ENCODE data around the gene SEMA3E. TPM values are rescaled to one million over a fixed set of nuclear protein-coding genes. Genes with fewer than 3 reads are reported as not detected.
"Not testable (repeated sequence)": the region's sequence is repeated elsewhere in the genome, so short reads cannot be mapped to it uniquely, and the experiment has no call there.

SEMA3E gene
- total RNA-seq, 1 donor from 2014 or later: 0.27 TPM

DNA sequence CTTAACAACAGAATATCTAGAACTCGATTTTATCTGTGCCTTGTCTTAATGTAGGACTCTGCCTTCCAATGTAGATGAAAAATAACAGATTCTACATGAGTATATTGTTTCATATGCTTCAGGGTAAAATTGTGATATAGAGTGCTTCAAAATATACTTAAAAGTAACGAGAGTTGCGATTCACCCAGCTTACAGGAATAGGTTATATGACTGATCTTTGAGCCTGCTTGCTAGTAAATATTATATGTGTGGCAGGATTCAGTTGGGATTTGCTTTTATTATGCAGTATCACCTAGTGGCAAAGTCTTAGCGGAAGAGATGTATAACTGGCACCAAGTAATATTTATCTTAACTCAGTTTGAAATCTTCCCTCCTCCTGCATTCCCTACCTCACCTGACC, 183.3 kb downstream of the SEMA3E start:
- no peak for DNase-seq
- no peaks in the 10 kb centered on the region for H3K36me3 ChIP-seq
- intact Hi-C loops (cut with micrococcal nuclease): no loop called here
- H3K4me3 ChIP-seq: no peak overlapping the region
- TF ChIP-seq, protein P1, sequence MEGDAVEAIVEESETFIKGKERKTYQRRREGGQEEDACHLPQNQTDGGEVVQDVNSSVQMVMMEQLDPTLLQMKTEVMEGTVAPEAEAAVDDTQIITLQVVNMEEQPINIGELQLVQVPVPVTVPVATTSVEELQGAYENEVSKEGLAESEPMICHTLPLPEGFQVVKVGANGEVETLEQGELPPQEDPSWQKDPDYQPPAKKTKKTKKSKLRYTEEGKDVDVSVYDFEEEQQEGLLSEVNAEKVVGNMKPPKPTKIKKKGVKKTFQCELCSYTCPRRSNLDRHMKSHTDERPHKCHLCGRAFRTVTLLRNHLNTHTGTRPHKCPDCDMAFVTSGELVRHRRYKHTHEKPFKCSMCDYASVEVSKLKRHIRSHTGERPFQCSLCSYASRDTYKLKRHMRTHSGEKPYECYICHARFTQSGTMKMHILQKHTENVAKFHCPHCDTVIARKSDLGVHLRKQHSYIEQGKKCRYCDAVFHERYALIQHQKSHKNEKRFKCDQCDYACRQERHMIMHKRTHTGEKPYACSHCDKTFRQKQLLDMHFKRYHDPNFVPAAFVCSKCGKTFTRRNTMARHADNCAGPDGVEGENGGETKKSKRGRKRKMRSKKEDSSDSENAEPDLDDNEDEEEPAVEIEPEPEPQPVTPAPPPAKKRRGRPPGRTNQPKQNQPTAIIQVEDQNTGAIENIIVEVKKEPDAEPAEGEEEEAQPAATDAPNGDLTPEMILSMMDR (IDR thresholded peaks at IDR 0.05; ENCODE audit: borderline replicate concordance): no peak
- no peak overlapping the region for H3K27ac ChIP-seq (replicated peaks)
- no peaks in the 10 kb centered on the region for H3K9me3 ChIP-seq (replicated peaks)
- peaks cover 4% of the 10 kb centered on the region for H3K4me1 ChIP-seq
- no peaks in the 10 kb centered on the region for H3K27me3 ChIP-seq (ENCODE audit: low read depth)

DNA sequence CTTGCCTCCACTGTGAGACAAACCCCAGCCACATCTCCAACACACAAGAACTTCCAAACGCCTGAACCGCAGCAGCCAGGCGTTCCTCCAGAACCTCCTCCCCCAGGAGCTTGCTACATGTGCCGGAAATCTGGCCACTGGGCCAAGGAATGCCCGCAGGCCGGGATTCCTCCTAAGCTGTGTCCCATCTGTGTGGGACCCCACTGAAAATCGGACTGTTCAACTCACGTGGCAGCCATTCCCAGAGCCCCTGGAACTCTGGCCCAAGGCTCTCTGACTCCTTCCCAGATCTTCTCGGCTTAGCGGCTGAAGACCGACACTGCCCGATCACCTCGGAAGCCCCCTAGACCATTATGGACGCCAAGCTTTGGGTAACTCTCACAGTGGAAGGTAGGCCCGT, 187.1 kb downstream of the SEMA3E start:
- intact Hi-C loops (cut with micrococcal nuclease); DNase-seq; H3K9me3 ChIP-seq (replicated peaks); H3K4me1 ChIP-seq; H3K27me3 ChIP-seq (ENCODE audit: low read depth); H3K36me3 ChIP-seq; H3K27ac ChIP-seq (replicated peaks); H3K4me3 ChIP-seq: not testable (repeated sequence)

DNA sequence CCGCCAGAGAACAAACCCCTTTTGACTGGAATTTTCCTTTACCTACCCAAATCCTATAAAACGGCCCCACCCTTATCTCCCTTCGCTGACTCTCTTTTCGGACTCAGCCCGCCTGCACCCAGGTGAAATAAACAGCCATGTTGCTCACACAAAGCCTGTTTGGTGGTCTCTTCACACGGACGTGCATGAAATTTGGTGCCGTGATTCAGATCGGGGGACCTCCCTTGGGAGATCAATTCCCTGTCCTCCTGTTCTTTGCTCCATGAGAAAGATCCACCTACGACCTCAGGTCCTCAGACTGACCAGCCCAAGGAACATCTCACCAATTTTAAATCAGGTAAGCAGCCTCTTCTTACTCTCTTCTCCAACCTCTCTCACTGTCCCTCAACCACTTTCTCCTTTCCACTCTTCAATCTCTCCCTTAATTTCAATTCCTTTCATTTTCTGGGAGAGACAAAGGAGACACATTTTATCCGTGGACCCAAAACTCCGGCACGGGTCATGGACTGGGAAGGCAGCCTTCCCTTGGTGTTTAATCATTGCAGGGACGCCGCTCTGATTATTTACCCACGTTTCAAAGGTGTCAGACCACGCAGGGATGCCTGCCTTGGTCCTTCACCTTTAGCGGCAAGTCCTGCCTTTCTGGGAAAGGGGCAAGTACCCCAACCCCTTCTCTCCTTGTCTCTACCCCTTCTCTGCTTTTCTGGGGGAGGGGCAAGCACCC, 188.8 kb downstream of the SEMA3E start:
- H3K4me1 ChIP-seq; H3K9me3 ChIP-seq (replicated peaks); H3K27me3 ChIP-seq (ENCODE audit: low read depth); intact Hi-C loops (cut with micrococcal nuclease); H3K27ac ChIP-seq (replicated peaks); H3K36me3 ChIP-seq; H3K4me3 ChIP-seq; DNase-seq: not testable (repeated sequence)

DNA sequence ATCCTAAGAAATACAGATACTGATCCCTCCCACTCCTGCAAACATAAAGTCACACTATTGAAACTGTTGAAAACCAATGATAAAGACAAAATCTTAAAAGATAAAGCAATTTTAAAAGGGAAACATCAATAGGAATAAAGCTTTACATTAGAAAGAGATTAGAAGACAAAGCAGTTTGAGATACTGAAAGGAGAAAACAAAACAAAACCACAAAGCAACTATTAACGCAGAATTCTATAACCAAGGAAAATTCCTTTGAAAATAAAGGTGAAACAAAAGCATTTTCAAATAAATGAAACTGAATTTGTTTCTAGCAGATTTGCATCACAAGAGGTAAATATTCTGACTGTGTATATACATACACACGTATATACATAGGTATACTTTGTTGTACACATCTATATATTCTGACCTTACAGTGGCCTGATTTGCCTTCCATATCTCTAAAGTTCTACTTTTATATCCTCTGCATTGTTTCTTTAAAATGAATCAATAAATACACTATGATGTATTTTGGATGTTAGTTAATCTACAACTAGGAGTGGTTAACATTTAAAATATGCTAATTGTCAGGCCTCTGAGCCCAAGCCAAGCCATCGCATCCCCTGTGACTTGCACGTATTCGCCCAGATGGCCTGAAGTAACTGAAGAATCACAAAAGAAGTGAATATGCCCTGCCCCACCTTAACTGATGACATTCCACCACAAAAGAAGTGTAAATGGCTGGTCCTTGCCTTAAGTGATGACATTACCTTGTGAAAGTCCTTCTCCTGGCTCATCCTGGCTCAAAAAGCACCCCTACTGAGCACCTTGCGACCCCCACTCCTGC, 189.6 kb downstream of the SEMA3E start:
- H3K27me3 ChIP-seq (ENCODE audit: low read depth); intact Hi-C loops (cut with micrococcal nuclease); H3K27ac ChIP-seq (replicated peaks): not testable (repeated sequence)

DNA sequence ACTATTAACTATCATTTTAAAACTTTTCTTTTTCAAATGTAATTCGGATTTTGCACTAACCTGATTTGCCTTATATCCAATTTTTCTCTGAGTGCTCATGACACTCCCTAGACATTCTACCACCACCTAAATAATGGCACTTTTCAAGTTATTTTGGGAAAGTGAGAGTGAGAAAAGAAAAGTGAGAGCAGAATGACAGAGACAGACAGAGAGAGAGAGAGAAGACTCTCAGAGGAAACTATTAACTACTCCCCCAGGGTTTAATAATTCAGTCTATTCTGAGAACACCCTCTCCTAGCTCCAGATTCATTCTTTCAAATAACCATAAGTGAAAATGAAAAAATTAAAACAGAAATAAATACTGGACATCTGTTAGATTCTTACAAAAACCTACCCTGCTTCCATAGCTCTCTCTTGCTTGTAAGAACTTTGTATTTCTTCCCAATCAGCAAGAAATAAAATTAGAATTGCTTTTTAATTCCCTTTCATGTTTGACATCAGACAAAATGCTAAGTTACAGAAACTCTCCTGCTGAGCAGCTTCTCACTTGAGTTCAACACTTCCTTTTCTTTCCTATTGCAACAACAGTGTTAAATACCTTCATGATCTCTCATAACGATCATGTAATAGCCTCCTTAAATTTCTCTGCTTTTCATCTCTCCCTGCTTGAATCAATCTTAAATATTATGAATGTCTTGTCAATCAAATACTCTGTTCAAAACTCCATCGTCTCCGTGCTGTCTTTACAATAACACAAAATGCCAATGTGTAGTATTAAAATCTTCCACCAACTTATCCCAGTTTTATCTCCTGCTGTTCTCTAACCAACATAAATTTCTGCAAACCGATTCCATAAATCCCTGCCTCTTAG, 191.7 kb downstream of the SEMA3E start:
- Histone ChIP-seq H3K4me1 (no peaks in the 10 kb centered on the region), H3K9me3 (replicated peaks) (no peaks in the 10 kb centered on the region), H3K36me3 (no peaks in the 10 kb centered on the region), H3K4me3 (no peak overlapping the region), H3K27ac (replicated peaks) (no peak overlapping the region), H3K27me3 (ENCODE audit: low read depth) (no peaks in the 10 kb centered on the region)
- intact Hi-C loops (cut with micrococcal nuclease): no loop called here
- TF ChIP-seq, protein P1 (IDR thresholded peaks at IDR 0.05; ENCODE audit: borderline replicate concordance): no peak
- DNase-seq: no peak

More for the DNA sequence above, 189.6 kb downstream of the SEMA3E start:
- not testable (repeated sequence) for H3K4me1 ChIP-seq; H3K4me3 ChIP-seq; DNase-seq; H3K36me3 ChIP-seq; H3K9me3 ChIP-seq (replicated peaks)

DNA sequence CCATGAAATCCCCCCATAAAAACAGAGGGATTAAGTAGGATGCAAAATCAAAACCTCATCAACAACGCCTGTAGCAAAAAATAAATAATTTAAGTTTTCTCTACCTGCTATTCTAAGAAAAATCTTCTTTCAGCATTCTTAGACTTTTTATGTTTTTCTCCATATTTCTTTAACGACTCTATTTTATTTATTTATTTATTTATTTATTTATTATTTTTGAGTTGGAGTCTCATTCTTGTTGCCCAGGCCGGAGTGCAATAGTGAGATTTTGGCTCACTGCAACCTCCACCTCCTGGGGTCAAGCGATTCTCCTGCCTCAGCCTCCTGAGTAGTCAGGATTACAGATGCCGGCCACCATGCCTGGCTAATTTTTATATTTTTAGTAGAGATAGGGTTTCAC, 192.5 kb downstream of the SEMA3E start:
- no peak overlapping the region for H3K4me3 ChIP-seq
- H3K36me3 ChIP-seq: no peaks in the 10 kb centered on the region
- DNase-seq: no peak
- TF ChIP-seq, protein P1 (IDR thresholded peaks at IDR 0.05; ENCODE audit: borderline replicate concordance): no peak
- no peaks in the 10 kb centered on the region for H3K27me3 ChIP-seq (ENCODE audit: low read depth)
- no peaks in the 10 kb centered on the region for H3K9me3 ChIP-seq (replicated peaks)
- H3K27ac ChIP-seq (replicated peaks): no peak overlapping the region
- intact Hi-C loops (cut with micrococcal nuclease): no loop called here
- H3K4me1 ChIP-seq: no peaks in the 10 kb centered on the region

Measured in left ventricle myocardium inferior (tissue), 1 donor.